ENCODE data around the gene MAML3. TPM values are rescaled to one million over a fixed set of nuclear protein-coding genes. Genes with fewer than 3 reads are reported as not detected.

The MAML3 gene
- total RNA-seq, 4 donors from 2014 or later: 18.2 to 42.7 (median 28.6) TPM

DNA sequence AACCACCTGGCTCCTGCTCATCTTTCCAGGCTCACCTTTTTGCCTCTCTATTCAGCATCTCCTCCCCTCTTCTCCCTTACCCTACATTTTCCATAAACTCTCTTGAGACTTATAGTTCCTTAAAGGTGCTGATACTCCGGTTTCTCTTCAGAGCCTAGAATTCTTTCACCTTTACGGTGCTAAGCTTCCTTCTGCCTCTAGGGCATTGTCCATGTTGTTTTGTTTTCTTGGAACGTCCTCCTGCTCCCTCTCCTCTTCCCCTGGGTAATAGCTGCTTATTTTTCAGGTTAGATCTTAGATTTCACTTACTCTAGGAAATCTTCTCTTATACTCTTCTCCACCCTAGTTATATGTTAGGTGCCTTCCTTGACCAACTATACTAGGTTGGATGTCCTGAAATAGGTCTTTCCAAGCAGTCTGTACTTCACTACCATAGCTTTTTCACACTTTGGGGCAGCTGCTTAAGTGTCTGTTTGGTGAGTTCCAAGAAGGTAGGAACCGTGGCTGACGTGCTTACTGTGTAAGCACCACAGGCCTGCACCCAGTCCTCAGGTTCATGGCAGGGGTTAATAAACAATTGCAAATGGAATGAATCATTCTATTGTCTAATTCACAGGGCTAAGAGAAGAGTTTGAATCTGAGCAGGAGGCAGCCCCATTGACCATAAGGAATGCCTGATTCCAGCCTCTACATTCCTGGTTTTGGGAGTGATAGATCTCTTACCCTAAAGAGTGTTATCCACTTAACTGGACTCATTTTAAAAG, 260.8 kb downstream of the MAML3 start:
- Histone ChIP-seq H3K4me1 (peaks cover 28% of the 10 kb centered on the region), H3K27ac (no peak overlapping the region)

DNA sequence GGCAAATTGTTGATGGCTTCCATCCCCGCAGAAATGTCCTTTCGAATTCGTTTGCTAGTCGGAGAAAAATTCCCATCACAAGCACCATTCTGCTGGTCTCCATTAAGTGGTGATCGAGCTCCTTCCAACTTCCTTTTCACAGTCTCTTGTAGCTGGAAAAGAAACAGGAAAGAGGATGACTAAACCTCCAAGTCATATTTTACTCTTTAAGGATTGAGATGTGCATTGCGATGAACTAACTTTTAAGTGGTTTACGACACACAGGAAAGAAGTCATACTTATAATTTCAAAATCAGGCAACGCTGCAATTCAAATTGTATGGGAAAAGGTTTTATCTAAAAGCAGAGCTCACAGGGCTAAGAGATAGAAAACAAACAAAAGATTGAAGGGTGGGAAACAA, 263.2 kb downstream of the MAML3 start:
- TF ChIP-seq EP300 (IDR thresholded peaks at IDR 0.05) (no peak), POLR2AphosphoS5 (IDR thresholded peaks at IDR 0.05) (no peak), POLR2A (IDR thresholded peaks at IDR 0.05) (no peak)
- TF ChIP-seq, protein P1, sequence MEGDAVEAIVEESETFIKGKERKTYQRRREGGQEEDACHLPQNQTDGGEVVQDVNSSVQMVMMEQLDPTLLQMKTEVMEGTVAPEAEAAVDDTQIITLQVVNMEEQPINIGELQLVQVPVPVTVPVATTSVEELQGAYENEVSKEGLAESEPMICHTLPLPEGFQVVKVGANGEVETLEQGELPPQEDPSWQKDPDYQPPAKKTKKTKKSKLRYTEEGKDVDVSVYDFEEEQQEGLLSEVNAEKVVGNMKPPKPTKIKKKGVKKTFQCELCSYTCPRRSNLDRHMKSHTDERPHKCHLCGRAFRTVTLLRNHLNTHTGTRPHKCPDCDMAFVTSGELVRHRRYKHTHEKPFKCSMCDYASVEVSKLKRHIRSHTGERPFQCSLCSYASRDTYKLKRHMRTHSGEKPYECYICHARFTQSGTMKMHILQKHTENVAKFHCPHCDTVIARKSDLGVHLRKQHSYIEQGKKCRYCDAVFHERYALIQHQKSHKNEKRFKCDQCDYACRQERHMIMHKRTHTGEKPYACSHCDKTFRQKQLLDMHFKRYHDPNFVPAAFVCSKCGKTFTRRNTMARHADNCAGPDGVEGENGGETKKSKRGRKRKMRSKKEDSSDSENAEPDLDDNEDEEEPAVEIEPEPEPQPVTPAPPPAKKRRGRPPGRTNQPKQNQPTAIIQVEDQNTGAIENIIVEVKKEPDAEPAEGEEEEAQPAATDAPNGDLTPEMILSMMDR (IDR thresholded peaks at IDR 0.05): no peak
- no peak overlapping the region for H3K27ac ChIP-seq
- no peak for DNase-seq (ENCODE audit: low spot score in 2 of 2)
- H3K4me3 ChIP-seq: no peak overlapping the region
- H3K9me3 ChIP-seq: no peaks in the 10 kb centered on the region
- H3K4me1 ChIP-seq: peaks cover 43% of the 10 kb centered on the region
- WGBS: 83% methylated on average over 8 of the region's 8 CpGs
- H3K36me3 ChIP-seq: no peaks in the 10 kb centered on the region
- H3K27me3 ChIP-seq: no peaks in the 10 kb centered on the region

More for the DNA sequence above, 260.8 kb downstream of the MAML3 start:
- Histone ChIP-seq H3K36me3 (no peaks in the 10 kb centered on the region), H3K27me3 (no peaks in the 10 kb centered on the region), H3K9me3 (no peaks in the 10 kb centered on the region), H3K4me3 (no peak overlapping the region)
- DNase-seq (ENCODE audit: low spot score in 2 of 2): no peak
- TF ChIP-seq POLR2AphosphoS5 (IDR thresholded peaks at IDR 0.05) (no peak), POLR2A (IDR thresholded peaks at IDR 0.05) (no peak)
- TF ChIP-seq, protein P1 (IDR thresholded peaks at IDR 0.05): no peak
- WGBS: 59% methylated on average over 5 of the region's 5 CpGs

DNA sequence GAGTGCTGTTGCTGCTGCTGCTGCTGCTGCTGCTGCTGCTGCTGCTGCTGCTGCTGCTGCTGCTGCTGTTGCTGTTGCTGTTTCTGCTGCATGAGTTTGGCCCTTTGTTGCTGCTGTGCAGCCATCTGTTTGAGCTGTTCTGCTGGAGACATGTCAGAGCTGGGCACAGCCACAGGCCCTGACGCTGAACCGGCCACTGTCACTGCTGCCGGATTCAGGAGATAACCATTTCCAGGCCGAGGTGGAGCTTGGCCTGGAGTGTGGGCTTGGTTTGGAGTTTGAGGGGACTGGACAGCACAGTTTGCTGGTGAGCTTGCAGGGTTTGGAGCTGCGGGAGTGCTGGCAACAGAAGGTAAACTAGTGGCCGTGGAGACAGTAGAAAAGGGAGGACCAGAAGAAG, 264.1 kb downstream of the MAML3 start:
- H3K36me3 ChIP-seq: no peaks in the 10 kb centered on the region
- no peaks in the 10 kb centered on the region for H3K9me3 ChIP-seq
- H3K27me3 ChIP-seq: no peaks in the 10 kb centered on the region
- TF ChIP-seq POLR2A (IDR thresholded peaks at IDR 0.05) (no peak), EP300 (IDR thresholded peaks at IDR 0.05) (no peak)
- peak overlapping the region; percentile 71 for H3K27ac ChIP-seq
- H3K4me1 ChIP-seq: peaks cover 43% of the 10 kb centered on the region
- no peak for DNase-seq (ENCODE audit: low spot score in 2 of 2)
- no peak overlapping the region for H3K4me3 ChIP-seq
- WGBS: 50% methylated on average over 5 of the region's 6 CpGs

DNA sequence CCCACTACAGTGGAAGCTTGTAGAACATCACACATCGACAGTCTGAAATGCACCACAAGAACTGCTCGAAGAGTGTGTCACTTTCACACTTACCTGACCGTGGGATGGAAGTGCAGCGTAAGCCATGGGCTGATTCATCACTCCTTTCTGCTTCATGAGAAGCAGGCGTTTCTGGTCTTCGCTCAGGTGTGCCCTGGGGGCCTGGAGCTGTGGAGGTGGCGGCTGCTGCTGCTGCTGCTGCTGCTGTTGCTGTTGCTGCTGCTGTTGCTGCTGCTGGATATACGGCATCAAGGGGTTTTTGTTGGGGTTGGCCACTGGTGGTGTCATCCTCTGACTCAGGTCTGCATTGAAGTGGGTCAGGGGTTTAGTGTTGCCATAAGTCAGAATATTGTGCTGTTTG, 264.7 kb downstream of the MAML3 start:
- H3K27me3 ChIP-seq: no peaks in the 10 kb centered on the region
- DNase-seq (ENCODE audit: low spot score in 2 of 2): no peak
- no peak overlapping the region for H3K4me3 ChIP-seq
- H3K27ac ChIP-seq: peak overlapping the region; percentile 79
- TF ChIP-seq, protein P1 (IDR thresholded peaks at IDR 0.05): no peak
- TF ChIP-seq EP300 (IDR thresholded peaks at IDR 0.05): no peak
- no peak for TF ChIP-seq POLR2A (IDR thresholded peaks at IDR 0.05)
- no peak for TF ChIP-seq POLR2AphosphoS5 (IDR thresholded peaks at IDR 0.05)
- H3K9me3 ChIP-seq: no peaks in the 10 kb centered on the region
- no peaks in the 10 kb centered on the region for H3K36me3 ChIP-seq
- WGBS: 82% methylated on average over 4 of the region's 8 CpGs
- H3K4me1 ChIP-seq: peaks cover 43% of the 10 kb centered on the region

DNA sequence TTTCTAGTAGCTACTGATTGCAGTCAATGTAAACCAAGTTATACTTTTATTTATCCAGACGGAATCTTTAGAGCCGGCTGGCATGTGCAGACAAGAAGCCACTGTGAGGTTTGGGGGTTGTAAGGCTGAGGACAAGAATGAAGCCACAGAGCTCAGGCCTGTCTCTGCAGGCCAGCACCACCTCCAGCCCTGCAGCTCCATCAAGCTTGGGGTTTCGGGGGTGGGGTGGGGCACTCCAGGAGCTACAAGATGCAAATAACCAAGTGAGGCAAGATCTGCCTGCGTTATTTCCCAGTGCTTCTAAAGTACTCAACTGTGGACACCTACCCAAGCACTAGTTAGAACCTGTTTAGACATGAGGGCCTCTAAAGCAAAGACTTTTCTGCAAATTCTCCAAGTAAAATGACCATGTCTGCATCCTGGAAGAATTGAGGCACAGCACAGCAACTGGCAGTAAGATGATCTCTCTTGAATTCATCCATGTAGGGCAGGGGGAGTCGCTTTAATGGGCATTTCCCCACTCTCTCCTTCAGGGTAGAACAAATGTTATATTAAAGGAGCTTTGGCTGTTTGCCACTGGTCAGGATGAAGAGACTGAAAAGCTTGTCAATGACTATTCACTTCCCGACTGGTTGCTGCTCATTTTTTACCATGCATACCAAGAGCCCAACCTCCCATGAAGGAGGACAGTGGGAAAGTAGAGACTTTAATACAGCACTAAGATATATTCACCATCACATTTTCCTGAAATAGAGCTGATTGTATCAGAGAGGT, 265.8 kb downstream of the MAML3 start:
- no peak for DNase-seq (ENCODE audit: low spot score in 2 of 2)
- no peak for TF ChIP-seq POLR2AphosphoS5 (IDR thresholded peaks at IDR 0.05)
- no peak for TF ChIP-seq POLR2A (IDR thresholded peaks at IDR 0.05)
- no peak for TF ChIP-seq EP300 (IDR thresholded peaks at IDR 0.05)
- TF ChIP-seq, protein P1 (IDR thresholded peaks at IDR 0.05): no peak
- H3K4me1 ChIP-seq: peaks cover 42% of the 10 kb centered on the region
- no peaks in the 10 kb centered on the region for H3K36me3 ChIP-seq
- peak overlapping the region; percentile 79 for H3K27ac ChIP-seq
- H3K4me3 ChIP-seq: no peak overlapping the region
- WGBS: 65% methylated on average over 6 of the region's 6 CpGs
- no peaks in the 10 kb centered on the region for H3K9me3 ChIP-seq
- H3K27me3 ChIP-seq: no peaks in the 10 kb centered on the region

All from suprapubic skin (tissue), 4 donors.